ENCODE data around the gene SH3RF3.
A peak's percentile ranks its signal among the peaks of the same experiment; 100 is the strongest.

The SH3RF3 gene

DNA sequence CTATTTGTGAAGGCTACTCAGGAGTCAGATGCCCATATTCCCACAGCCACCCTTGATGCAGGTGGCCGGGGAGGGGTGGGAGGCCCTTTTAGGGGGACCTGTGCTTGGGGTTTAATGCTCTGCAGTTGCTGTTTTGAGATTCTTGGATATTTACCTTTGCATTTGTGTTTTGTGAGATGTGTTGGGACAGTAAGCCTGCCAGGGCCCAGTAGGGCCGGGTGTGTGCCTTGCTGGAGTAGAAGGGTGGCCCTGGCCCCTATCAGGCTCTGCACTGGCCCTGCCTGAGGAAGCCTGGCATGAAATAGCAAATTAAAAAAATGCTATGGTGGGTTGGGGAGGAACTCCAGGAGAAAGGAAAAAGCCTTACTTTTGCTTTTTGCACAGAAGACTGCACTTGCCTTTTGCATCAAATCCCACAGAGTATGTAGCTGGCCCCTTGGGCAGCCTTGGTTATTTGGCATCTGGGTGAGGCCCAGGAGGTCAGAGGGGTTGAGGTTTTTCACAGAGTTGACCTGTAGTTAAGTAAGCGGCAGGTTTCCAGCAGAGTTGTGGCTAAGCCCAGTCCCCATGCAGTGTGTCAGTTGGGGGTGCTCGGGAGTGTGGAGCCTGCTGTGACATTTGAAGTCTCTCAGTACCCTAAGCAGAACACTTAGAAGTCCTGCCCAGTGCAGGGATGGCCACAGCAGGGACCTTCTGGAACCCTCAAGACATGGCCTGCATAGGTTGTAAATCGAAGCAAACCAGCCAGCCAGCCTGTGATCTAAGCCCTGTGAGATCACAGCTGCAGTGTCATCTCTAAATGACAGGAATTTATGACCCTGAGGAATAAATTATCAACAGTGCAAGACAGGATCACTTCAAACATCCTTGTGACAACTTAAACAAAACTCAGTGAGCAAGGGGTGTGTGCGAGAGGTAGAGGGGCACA is 68.8 kb downstream of the SH3RF3 start:
- DNase-seq (ENCODE audit: extremely low read depth, low read depth), result no peak
- TF ChIP-seq CTCF (IDR thresholded peaks at IDR 0.05; ENCODE audit: low read depth, low read length), result no peak

GRCh38 chr2:109199790-109200189 is 70.8 kb downstream of the SH3RF3 start:
- no peak for TF ChIP-seq CTCF (IDR thresholded peaks at IDR 0.05; ENCODE audit: low read depth, low read length)
- DNase-seq (ENCODE audit: extremely low read depth, low read depth), result no peak

DNA sequence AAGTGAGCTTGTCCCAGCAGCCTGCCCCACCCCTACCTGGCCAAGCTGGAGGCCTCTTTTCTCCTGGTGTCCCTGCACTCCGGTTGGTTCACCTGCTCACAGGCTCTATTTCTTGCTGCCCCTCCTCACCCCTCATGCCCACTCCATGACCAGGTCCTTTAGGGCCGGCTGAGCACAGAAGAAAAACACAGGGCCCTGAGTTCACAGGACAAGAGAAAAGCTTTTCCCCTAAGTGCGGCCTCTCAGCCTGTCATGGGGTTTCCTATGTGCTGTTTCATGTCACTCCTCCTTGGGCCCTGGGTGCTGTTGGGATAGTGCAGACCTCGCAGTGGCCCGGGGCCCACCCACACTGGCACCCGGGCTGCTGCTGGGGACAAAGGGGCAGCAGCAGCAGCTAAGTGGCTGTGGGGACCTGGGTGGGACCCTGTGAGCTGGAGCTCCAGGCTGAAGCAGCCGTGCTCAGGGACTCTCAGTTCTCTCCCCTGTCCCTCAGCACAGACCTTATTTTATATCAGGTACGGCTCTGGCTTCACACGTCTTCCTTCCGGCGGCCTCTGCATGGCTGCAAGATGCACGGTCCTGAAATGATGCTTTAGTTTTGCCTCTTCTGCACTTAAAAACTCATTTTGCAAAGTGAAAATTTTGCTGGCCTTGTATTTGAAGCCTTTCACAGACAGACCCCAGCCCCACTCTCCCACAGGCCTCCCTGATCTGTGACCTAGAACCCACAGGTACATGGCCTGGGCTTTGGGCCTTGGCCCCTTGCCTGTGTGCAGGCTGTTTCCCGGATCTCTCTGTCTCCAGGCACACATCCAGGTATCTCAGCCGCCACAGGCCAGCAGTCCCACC is 71.8 kb downstream of the SH3RF3 start:
- TF ChIP-seq CTCF (IDR thresholded peaks at IDR 0.05; ENCODE audit: low read depth, low read length), result no peak
- DNase-seq (ENCODE audit: extremely low read depth, low read depth), result no peak

GRCh38 chr2:109201465-109202327 is 72.7 kb downstream of the SH3RF3 start:
- TF ChIP-seq CTCF (IDR thresholded peaks at IDR 0.05; ENCODE audit: low read depth, low read length), result peak; percentile 21
- no peak for DNase-seq (ENCODE audit: extremely low read depth, low read depth)

DNA sequence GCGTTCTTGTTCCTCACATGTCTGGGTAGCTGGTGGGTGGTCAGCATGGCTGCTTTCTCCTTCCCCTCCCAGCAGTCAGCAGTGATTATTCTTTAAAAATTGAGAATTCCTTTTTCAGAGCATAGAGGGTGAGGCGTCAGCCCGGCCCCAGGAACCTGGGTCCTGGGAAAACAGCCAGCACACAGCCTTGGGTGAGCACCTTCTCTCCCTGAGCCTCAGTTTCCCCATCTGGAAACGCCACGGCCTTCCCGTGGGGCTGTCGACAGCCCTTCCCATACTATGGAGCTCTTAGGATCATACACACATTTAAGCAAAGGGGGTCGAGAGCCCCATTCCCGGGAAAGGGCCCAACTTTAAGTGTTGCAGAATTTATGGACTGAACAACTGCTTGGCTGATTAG is 73.5 kb downstream of the SH3RF3 start:
- TF ChIP-seq CTCF (IDR thresholded peaks at IDR 0.05; ENCODE audit: low read depth, low read length), result no peak
- no peak for DNase-seq (ENCODE audit: extremely low read depth, low read depth)

DNA sequence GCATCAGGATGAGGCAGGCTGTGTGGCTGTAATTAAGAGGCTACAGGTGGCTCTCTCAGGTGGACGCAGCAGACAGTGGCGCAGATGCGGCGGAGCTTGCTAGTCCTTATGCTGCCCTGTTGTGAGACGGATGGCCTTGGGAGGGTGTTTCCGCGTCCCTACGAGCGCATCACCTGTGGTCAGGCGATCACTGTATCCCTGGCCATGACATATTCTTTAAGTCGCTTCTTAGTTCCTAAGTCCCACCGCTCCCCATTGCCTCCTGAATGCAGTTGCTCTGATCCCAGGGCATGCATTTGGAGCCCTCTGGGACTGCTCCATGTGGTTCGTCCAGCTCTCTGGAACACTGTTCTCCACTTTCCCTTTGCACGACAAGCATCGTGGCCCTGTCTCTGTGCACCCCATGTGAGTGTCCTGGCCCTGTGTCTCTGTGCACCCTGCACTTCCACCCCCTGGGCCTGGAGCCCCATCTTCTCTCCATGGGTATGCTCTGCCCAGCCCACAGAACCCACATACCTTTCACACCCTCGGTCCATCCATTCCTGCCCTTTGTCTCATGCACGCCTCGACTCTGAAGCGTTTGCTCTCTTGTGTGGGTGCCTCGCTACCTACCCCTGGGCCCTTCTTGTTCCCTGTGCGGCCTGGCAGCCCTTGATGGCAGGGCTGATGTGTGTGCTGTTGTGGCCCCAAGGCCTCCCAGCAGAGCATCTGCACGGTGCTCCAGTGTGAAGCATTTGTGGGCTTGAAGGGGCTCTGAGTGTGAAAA is 74.4 kb downstream of the SH3RF3 start:
- no peak for DNase-seq (ENCODE audit: extremely low read depth, low read depth)
- TF ChIP-seq CTCF (IDR thresholded peaks at IDR 0.05; ENCODE audit: low read depth, low read length), result no peak

Data from AG09319 (cell line).